Suprapubic skin (tissue), 4 donors: ENCODE results near the gene GAB1.

Experiments used
- CTCF ChIP-seq, 2 donors: fragments of 200-600 bp in 1 of 2; fragments of 450-650 bp in 1 of 2; sonication (generic) in 1 of 2; IDR thresholded peaks; one replicate each; pipeline ENCODE4 v1.5.1; 2016 to 2019; ENCODE audit warnings: antibody characterized with exemption in 2 of 2, mild to moderate bottlenecking in 1 of 2, moderate library complexity in 1 of 2
- EP300 ChIP-seq: sonication (generic); formaldehyde crosslinking; IDR thresholded peaks from one replicate; pipeline ENCODE4 v1.6.1; 2017; ENCODE audit warnings: antibody characterized with exemption
- POLR2AphosphoS5 ChIP-seq, 3 donors: sonication (generic); formaldehyde crosslinking; IDR thresholded peaks; one replicate each; pipeline ENCODE4 v1.6.1; 2017; ENCODE audit warnings: antibody characterized with exemption in 3 of 3

- TF ChIP-seq CTCF (IDR thresholded peaks at IDR 0.05) (no peak), EP300 (no peak), POLR2AphosphoS5 (IDR thresholded peaks at IDR 0.05) (no peak)
These were observed 23.2 kb upstream of the GAB1 start for GRCh38 chr4:143313521-143313920.
